SK-N-SH (cell line): ENCODE results near the gene SFXN5. TPM values are rescaled to one million over a fixed set of nuclear protein-coding genes. Genes with fewer than 3 reads are reported as not detected.
A peak's percentile ranks its signal among the peaks of the same experiment; 100 is the strongest.

ENCODE experiments used
- CTCF ChIA-PET: fragments of 300-600, 350-600 bp; formaldehyde crosslinking; extraction: SDS; loops from one replicate; lab custom pipeline; 2021; lab: Yijun Ruan, JAX
- POLR2A ChIA-PET: fragments of 350-600 bp; sonication (Branson Sonifier 250); formaldehyde crosslinking; extraction: SDS; loops from one replicate; lab custom pipeline; 2020; ENCODE audit warnings: antibody characterized with exemption, inconsistent platforms; lab: Yijun Ruan, JAX
- DNase-seq: peaks from one replicate; pipeline ENCODE4 v3.0.0; 2012
- H2AFZ ChIP-seq: fragments of 200-600 bp; sonication (generic); 2 replicates; pipeline ENCODE4 v1.8.1; 2016; ENCODE audit warnings: antibody characterized with exemption, mild to moderate bottlenecking, low read depth
- H3F3A ChIP-seq: fragments of 200-600 bp; sonication (generic); replicated peaks from 2 replicates; pipeline ENCODE3; 2016; ENCODE audit warnings: antibody characterized with exemption, mild to moderate bottlenecking; ENCODE audit not compliant: insufficient read depth
- H3K27ac ChIP-seq, 2 experiments: fragments of 200-500 bp in 1 of 2; fragments of 200-600 bp in 1 of 2; sonication (Bioruptor generic) in 1 of 2; sonication (generic), shearing (Covaris generic) in 1 of 2; 2 replicates each; pipeline versions ENCODE4 v1.5.1 to v1.6.1; 2014 to 2016; ENCODE audit warnings: low read depth in 2 of 2, inconsistent platforms in 1 of 2, low read length in 1 of 2, mild to moderate bottlenecking in 1 of 2, mixed read lengths in 1 of 2
- H3K27me3 ChIP-seq: fragments of 200-600 bp; sonication (generic), shearing (Covaris generic); 2 replicates; pipeline ENCODE4 v1.6.1; 2016; ENCODE audit warnings: mixed run types; ENCODE audit not compliant: insufficient read depth
- H3K36me3 ChIP-seq, 2 experiments: fragments of 200-500 bp in 1 of 2; fragments of 200-600 bp in 1 of 2; sonication (Bioruptor generic) in 1 of 2; sonication (generic) in 1 of 2; replicated peaks in 1 of 2; 2 replicates each; pipeline versions ENCODE3 to v1.5.1; 2014 to 2016; ENCODE audit warnings: low read length in 1 of 2, mild to moderate bottlenecking in 1 of 2; ENCODE audit not compliant: insufficient read depth in 2 of 2, control insufficient read depth in 1 of 2
- H3K4me1 ChIP-seq, 2 experiments: fragments of 200-500 bp in 1 of 2; fragments of 200-600 bp in 1 of 2; sonication (Bioruptor generic) in 1 of 2; sonication (generic), shearing (Covaris generic) in 1 of 2; 2 replicates each; pipeline versions ENCODE4 v1.5.1 to v1.6.1; 2014 to 2016; ENCODE audit warnings: low read depth in 1 of 2, low read length in 1 of 2, mixed run types in 1 of 2; ENCODE audit not compliant: insufficient read depth in 2 of 2, control insufficient read depth in 1 of 2
- H3K4me2 ChIP-seq: fragments of 200-600 bp; sonication (generic), shearing (Covaris generic); 2 replicates; pipeline ENCODE4 v1.6.1; 2017; ENCODE audit warnings: mixed run types
- H3K4me3 ChIP-seq, 2 experiments: fragments of 200-500 bp in 1 of 2; fragments of 200-600 bp in 1 of 2; sonication (Bioruptor generic) in 1 of 2; sonication (generic), shearing (Covaris generic) in 1 of 2; 2 replicates each; pipeline versions ENCODE4 v1.5.1 to v1.8.1; 2014 to 2016; ENCODE audit warnings: low read depth in 2 of 2, inconsistent platforms in 1 of 2, low read length in 1 of 2, mild to moderate bottlenecking in 1 of 2, mixed read lengths in 1 of 2, moderate library complexity in 1 of 2
- H3K79me2 ChIP-seq: fragments of 200-600 bp; sonication (generic); 2 replicates; pipeline ENCODE4 v1.8.1; 2017; ENCODE audit warnings: mild to moderate bottlenecking; ENCODE audit not compliant: insufficient read depth
- H3K9ac ChIP-seq: fragments of 200-600 bp; sonication (generic); 2 replicates; pipeline ENCODE4 v1.6.1; 2017; ENCODE audit warnings: mixed run types
- H3K9me2 ChIP-seq: fragments of 200-600 bp; sonication (generic); 2 replicates; pipeline ENCODE4 v1.6.1; 2017; ENCODE audit warnings: mixed run types
- H3K9me3 ChIP-seq: fragments of 200-600 bp; sonication (generic); 2 replicates; pipeline ENCODE4 v1.6.1; 2017; ENCODE audit warnings: mixed run types, mild to moderate bottlenecking, moderate library complexity
- H4K20me1 ChIP-seq: fragments of 200-600 bp; sonication (generic); 2 replicates; pipeline ENCODE4 v1.6.1; 2017; ENCODE audit warnings: mild to moderate bottlenecking, mixed run types; ENCODE audit not compliant: insufficient read depth
- CHD2 ChIP-seq: fragments of 150-350 bp; IDR thresholded peaks from 2 replicates; pipeline ENCODE4 v1.6.1; 2018; ENCODE audit warnings: low read length; ENCODE audit not compliant: partially characterized antibody
- EP300 ChIP-seq, 2 experiments: IDR thresholded peaks; 2 replicates each; pipeline versions ENCODE4 v1.4.0 to v1.6.1; 2012; ENCODE audit warnings: borderline replicate concordance in 1 of 2, low read depth in 1 of 2, low read length in 1 of 2
- FOSL2 ChIP-seq: IDR thresholded peaks from 2 replicates; pipeline ENCODE4 v1.4.0; 2012; ENCODE audit warnings: low read depth, mild to moderate bottlenecking, moderate library complexity, borderline replicate concordance
- FOXM1 ChIP-seq: IDR thresholded peaks from 2 replicates; pipeline ENCODE4 v1.4.0; 2012; ENCODE audit warnings: low read depth, mild to moderate bottlenecking
- GABPA ChIP-seq: IDR thresholded peaks from 2 replicates; pipeline ENCODE4 v1.4.0; 2012; ENCODE audit warnings: low read depth, mild to moderate bottlenecking
- GATA2 ChIP-seq: sonication (generic); formaldehyde crosslinking; IDR thresholded peaks from 2 replicates; pipeline ENCODE4 v1.5.0; 2020; ENCODE audit warnings: mild to moderate bottlenecking, missing genetic modification reagents
- NRF1 ChIP-seq: IDR thresholded peaks from 2 replicates; pipeline ENCODE4 v1.6.1; 2012; ENCODE audit warnings: low read depth, mild to moderate bottlenecking, low read length
- RFX5 ChIP-seq: IDR thresholded peaks from 2 replicates; pipeline ENCODE4 v1.6.1; 2012; ENCODE audit warnings: mild to moderate bottlenecking, improper control_type of control experiment, low read length
- YY1 ChIP-seq: IDR thresholded peaks from 2 replicates; pipeline ENCODE4 v1.4.0; 2012; ENCODE audit warnings: low read depth, mild to moderate bottlenecking
- WGBS: methylation state at CpG from one replicate; pipeline ENCODE4 v1.1.6; 2017; ENCODE audit warnings: low lambda C conversion rate; 5-methylcytosine and 5-hydroxymethylcytosine counted together
- polyA plus RNA-seq, 3 experiments: library from polyadenylated mRNA; depleted of rRNA; stranded (reverse); fragments of >200 nt; gene quantifications; 2 replicates each; pipeline ENCODE4 v1.2.3, GENCODE V29; 2012
- TF ChIP-seq, protein P1 (sequence below): fragments of 200-600 bp; sonication (generic); IDR thresholded peaks from 2 replicates; pipeline ENCODE4 v1.6.1; 2017; ENCODE audit warnings: antibody characterized with exemption, mild to moderate bottlenecking, moderate library complexity
- TF ChIP-seq, protein P2 (sequence below): IDR thresholded peaks from 2 replicates; pipeline ENCODE4 v1.4.0; 2012; ENCODE audit warnings: low read depth, borderline replicate concordance
- TF ChIP-seq, protein P3 (sequence below): IDR thresholded peaks from 2 replicates; pipeline ENCODE4 v1.4.0; 2012; ENCODE audit warnings: low read depth

The SFXN5 gene
- polyA plus RNA-seq, 1 of the 3 experiments (the other 2 are of a cell fraction), result 9.9 TPM

DNA sequence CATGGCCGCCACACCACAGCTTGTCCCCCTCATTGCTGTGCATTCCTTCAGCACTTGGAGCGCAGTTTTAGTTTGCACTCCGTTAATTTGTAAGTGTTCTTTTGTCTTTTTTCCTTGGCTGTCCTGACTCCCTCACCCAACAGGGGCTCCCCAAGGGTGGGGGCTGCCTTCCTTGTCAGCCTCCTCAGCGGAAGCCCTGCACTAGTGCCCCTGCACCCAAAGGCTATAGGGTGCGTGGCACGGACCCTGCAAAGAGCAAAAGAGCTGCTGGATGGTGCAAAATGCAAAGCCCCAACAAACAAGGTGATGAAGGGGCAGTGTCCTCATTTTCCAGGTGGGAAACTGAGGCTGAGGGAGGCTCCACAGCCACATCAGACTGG is 107.4 kb downstream of the SFXN5 start (continued):
- TF ChIP-seq, protein P1, sequence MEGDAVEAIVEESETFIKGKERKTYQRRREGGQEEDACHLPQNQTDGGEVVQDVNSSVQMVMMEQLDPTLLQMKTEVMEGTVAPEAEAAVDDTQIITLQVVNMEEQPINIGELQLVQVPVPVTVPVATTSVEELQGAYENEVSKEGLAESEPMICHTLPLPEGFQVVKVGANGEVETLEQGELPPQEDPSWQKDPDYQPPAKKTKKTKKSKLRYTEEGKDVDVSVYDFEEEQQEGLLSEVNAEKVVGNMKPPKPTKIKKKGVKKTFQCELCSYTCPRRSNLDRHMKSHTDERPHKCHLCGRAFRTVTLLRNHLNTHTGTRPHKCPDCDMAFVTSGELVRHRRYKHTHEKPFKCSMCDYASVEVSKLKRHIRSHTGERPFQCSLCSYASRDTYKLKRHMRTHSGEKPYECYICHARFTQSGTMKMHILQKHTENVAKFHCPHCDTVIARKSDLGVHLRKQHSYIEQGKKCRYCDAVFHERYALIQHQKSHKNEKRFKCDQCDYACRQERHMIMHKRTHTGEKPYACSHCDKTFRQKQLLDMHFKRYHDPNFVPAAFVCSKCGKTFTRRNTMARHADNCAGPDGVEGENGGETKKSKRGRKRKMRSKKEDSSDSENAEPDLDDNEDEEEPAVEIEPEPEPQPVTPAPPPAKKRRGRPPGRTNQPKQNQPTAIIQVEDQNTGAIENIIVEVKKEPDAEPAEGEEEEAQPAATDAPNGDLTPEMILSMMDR, result no peak
- TF ChIP-seq NRF1 (no peak), GABPA (no peak), YY1 (no peak), FOSL2 (no peak)

DNA sequence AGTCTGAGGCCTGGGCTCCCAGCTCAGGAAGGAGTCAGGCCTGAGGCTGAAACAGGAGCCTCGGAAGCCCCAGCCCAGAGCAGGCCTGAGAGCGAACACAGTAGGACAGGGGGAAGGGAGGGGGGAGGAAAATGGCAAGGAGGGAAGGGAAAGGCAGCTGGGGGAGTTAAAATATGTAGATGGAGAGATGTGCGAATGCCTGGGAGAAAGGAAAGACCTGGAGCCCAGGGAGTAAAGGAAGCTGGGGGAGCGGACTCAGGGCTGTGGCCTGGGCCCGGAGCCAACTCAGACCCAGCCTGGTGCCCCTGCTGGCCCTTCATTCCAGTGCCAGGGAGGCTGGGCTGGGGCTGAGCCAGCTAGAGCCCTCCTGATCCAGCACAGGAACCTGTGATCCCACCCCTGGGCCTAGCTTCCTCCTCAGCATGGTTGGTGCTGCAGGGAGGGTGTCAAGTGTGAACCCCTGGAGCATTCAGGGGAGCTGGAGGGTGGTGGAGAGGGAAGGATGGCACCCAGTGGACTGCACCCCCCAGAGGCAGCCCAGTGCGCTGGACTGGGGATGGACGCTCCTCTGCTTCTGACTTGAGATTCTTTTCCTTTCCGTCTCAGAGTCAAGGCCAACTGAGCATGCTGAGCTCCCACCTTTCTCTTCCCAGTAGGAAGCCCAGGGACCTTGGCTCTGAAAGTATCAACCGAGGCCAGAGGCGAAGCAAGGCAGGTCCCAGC is 107.9 kb downstream of the SFXN5 start:
- POLR2A ChIA-PET, result no interaction called here
- TF ChIP-seq FOXM1 (no peak), RFX5 (no peak), GATA2 (CRISPR knock-in tag) (no peak), CHD2 (no peak), GABPA (no peak), EP300 (IDR thresholded peaks at IDR 0.05; ENCODE audit: borderline replicate concordance in 1 of 2, low read depth in 1 of 2, low read length in 1 of 2) (no peak)
- TF ChIP-seq, protein P2, sequence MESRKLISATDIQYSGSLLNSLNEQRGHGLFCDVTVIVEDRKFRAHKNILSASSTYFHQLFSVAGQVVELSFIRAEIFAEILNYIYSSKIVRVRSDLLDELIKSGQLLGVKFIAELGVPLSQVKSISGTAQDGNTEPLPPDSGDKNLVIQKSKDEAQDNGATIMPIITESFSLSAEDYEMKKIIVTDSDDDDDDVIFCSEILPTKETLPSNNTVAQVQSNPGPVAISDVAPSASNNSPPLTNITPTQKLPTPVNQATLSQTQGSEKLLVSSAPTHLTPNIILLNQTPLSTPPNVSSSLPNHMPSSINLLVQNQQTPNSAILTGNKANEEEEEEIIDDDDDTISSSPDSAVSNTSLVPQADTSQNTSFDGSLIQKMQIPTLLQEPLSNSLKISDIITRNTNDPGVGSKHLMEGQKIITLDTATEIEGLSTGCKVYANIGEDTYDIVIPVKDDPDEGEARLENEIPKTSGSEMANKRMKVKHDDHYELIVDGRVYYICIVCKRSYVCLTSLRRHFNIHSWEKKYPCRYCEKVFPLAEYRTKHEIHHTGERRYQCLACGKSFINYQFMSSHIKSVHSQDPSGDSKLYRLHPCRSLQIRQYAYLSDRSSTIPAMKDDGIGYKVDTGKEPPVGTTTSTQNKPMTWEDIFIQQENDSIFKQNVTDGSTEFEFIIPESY, result no peak
- TF ChIP-seq, protein P3, sequence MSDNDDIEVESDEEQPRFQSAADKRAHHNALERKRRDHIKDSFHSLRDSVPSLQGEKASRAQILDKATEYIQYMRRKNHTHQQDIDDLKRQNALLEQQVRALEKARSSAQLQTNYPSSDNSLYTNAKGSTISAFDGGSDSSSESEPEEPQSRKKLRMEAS, result no peak
- H3K9me2 ChIP-seq, result no peaks in the 10 kb centered on the region
- no peaks in the 10 kb centered on the region for H3K79me2 ChIP-seq
- H3K36me3 ChIP-seq, result peaks cover 0 to 3% of the 10 kb centered on the region in 2 experiments
- no peaks in the 10 kb centered on the region for H3K27me3 ChIP-seq
- H3K9ac ChIP-seq, result no peak overlapping the region
- no peak overlapping the region for H3K4me2 ChIP-seq
- DNase-seq, result peak; percentile 82
- H2AFZ ChIP-seq, result no peak overlapping the region
- CTCF ChIA-PET, result interaction anchor here (0.7 to 3.3 kb wide), 9 partner anchors 9 to 249 kb away, joined by 3 to 33 read pairs (median 5); partner anchors contain the start of gene SPR
- no peak overlapping the region for H3K4me3 ChIP-seq
- no peaks in the 10 kb centered on the region for H4K20me1 ChIP-seq
- H3F3A ChIP-seq, result no peaks in the 10 kb centered on the region
- H3K4me1 ChIP-seq, result peaks cover 0 to 7% of the 10 kb centered on the region in 2 experiments; a peak in 1 of 4 replicates
- WGBS, result 92% methylated on average over 10 of the region's 10 CpGs
- no peaks in the 10 kb centered on the region for H3K9me3 ChIP-seq
- no peak overlapping the region for H3K27ac ChIP-seq
